GM12878 (cell line): Measurements from ENCODE around the gene LTB4R2. TPM values are rescaled to one million over a fixed set of nuclear protein-coding genes. Genes with fewer than 3 reads are reported as not detected.

Experiments
- ATAC-seq: fragments of 200-7000 bp; cut with Tn5 transposase; 3 replicates; pipeline ENCODE4 v1.9.1; 2020; ENCODE audit warnings: mild to moderate bottlenecking, moderate library complexity
- BruUV-seq: library from RNA; stranded (reverse); fragments of 400-500 nt; replicated peaks from 2 replicates; lab custom pipeline; 2021; lab: Mats Ljungman, UMichigan
- CTCF ChIA-PET: fragments of 300-600 bp; sonication (Branson Sonifier 250); formaldehyde crosslinking; extraction: SDS; loops from one replicate; lab custom pipeline; 2021; ENCODE audit warnings: inconsistent platforms; lab: Yijun Ruan, JAX
- POLR2A ChIA-PET: fragments of 350-600 bp; formaldehyde crosslinking; extraction: SDS; loops from one replicate; lab custom pipeline; 2021; ENCODE audit warnings: inconsistent platforms; lab: Charles Lee
- RAD21 ChIA-PET: fragments of 300-600 bp; sonication (Branson Sonifier 250); formaldehyde crosslinking; loops from one replicate; lab custom pipeline; 2023; ENCODE audit warnings: antibody characterized with exemption; ENCODE audit not compliant: unreplicated experiment; lab: Charles Lee
- SMC1A ChIA-PET: fragments of 300-600 bp; sonication (Branson Sonifier 250); formaldehyde crosslinking; loops from one replicate; lab custom pipeline; 2023; ENCODE audit not compliant: unreplicated experiment, uncharacterized antibody; lab: Charles Lee
- DNase-seq: peaks from one replicate; pipeline ENCODE4 v3.0.0-alpha.2; 2011; ENCODE audit warnings: low read depth, low spot score
- FAIRE-seq: peaks from 3 replicates; lab custom pipeline; 2011; peaks lifted over from hg19 to GRCh38; lab: Jason Lieb, UNC
- H2AFZ ChIP-seq: 2 replicates; pipeline ENCODE4 v1.6.0; 2011; ENCODE audit warnings: low read depth, low read length, control low read depth; ENCODE audit not compliant: control insufficient read depth
- H3K27ac ChIP-seq: 2 replicates; pipeline ENCODE4 v1.5.1; 2011; ENCODE audit warnings: control low read depth; ENCODE audit not compliant: control insufficient read depth, insufficient read depth
- H3K27me3 ChIP-seq, 2 experiments: replicated peaks in 1 of 2; 2 replicates each; pipeline versions ENCODE4 v1.6.0 to v1.6.1; 2011; ENCODE audit warnings: low read length in 1 of 2; ENCODE audit not compliant: control insufficient read depth in 2 of 2, insufficient read depth in 2 of 2
- H3K36me3 ChIP-seq, 2 experiments: 2 replicates each; pipeline ENCODE4 v1.5.1; 2011; ENCODE audit warnings: low read length in 1 of 2; ENCODE audit not compliant: control insufficient read depth in 2 of 2, insufficient read depth in 2 of 2
- H3K4me1 ChIP-seq: 2 replicates; pipeline ENCODE4 v1.6.1; 2011; ENCODE audit warnings: mild to moderate bottlenecking, low read length, moderate library complexity, mixed read lengths; ENCODE audit not compliant: control insufficient read depth, insufficient read depth
- H3K4me2 ChIP-seq: 2 replicates; pipeline ENCODE4 v1.6.0; 2011; ENCODE audit warnings: control low read depth; ENCODE audit not compliant: control insufficient read depth, insufficient read depth
- H3K4me3 ChIP-seq: fragments of 200-600 bp; sonication (generic); 2 replicates; pipeline ENCODE4 v1.5.1; 2016
- H3K79me2 ChIP-seq: 2 replicates; pipeline ENCODE4 v1.6.0; 2011; ENCODE audit warnings: low read length; ENCODE audit not compliant: control insufficient read depth, insufficient read depth
- H3K9ac ChIP-seq: 2 replicates; pipeline ENCODE4 v1.8.0; 2011; ENCODE audit warnings: low read length, control low read depth, mixed read lengths; ENCODE audit not compliant: control insufficient read depth, insufficient read depth
- H3K9me3 ChIP-seq: replicated peaks from 3 replicates; pipeline ENCODE4 v1.5.1; 2011; ENCODE audit warnings: mild to moderate bottlenecking, low read length; ENCODE audit not compliant: control insufficient read depth, insufficient read depth
- H4K20me1 ChIP-seq: 2 replicates; pipeline ENCODE4 v1.6.0; 2011; ENCODE audit not compliant: control insufficient read depth, insufficient read depth
- BHLHE40 ChIP-seq, 2 experiments: fragments of 450-650 bp in 1 of 2; IDR thresholded peaks; 2 replicates each; pipeline ENCODE4 v1.6.1; 2011 to 2017; ENCODE audit warnings: low read depth in 2 of 2, borderline replicate concordance in 1 of 2, improper control_type of control experiment in 1 of 2, low read length in 1 of 2, mild to moderate bottlenecking in 1 of 2
- MTA2 ChIP-seq: fragments of 450-650 bp; IDR thresholded peaks from 2 replicates; pipeline ENCODE4 v1.6.1; 2016; ENCODE audit warnings: low read depth, mild to moderate bottlenecking, moderate library complexity
- PRDM15 ChIP-seq: fragments of 450-650 bp; formaldehyde crosslinking; IDR thresholded peaks from 2 replicates; pipeline ENCODE4 v1.4.0; 2020; ENCODE audit warnings: mild to moderate bottlenecking, moderate library complexity
- RCOR1 ChIP-seq: conservative IDR thresholded peaks from 2 replicates; pipeline ENCODE4 v1.6.1; 2012; ENCODE audit warnings: low read depth, low read length, improper control_type of control experiment
- SRF ChIP-seq, 2 experiments: IDR thresholded peaks; 2 replicates each; pipeline ENCODE4 v1.6.1; 2011; ENCODE audit warnings: low read depth in 2 of 2, low read length in 2 of 2, mild to moderate bottlenecking in 1 of 2, moderate library complexity in 1 of 2
- TARDBP ChIP-seq: IDR thresholded peaks from 2 replicates; pipeline ENCODE4 v1.6.1; 2016; ENCODE audit warnings: borderline replicate concordance
- ZBTB40 ChIP-seq: fragments of 450-650 bp; IDR thresholded peaks from 2 replicates; pipeline ENCODE4 v1.6.1; 2016; ENCODE audit warnings: mild to moderate bottlenecking, moderate library complexity, borderline replicate concordance
- ZNF687 ChIP-seq: fragments of 450-650 bp; IDR thresholded peaks from 2 replicates; pipeline ENCODE4 v1.6.1; 2017; ENCODE audit warnings: mild to moderate bottlenecking, moderate library complexity
- WGBS: methylation state at CpG from one replicate; pipeline ENCODE4 v1.1.6; 2016; ENCODE audit warnings: low lambda C conversion rate; ENCODE audit not compliant: insufficient replicate concordance, insufficient coverage; ENCODE audit errors: missing lambda C conversion rate; 5-methylcytosine and 5-hydroxymethylcytosine counted together
- in situ Hi-C: fragments of 300-500 bp; cut with MboI; formaldehyde crosslinking; loops from 9 replicates; pipeline ENCODE4 v1.14.3; 2018; ENCODE audit warnings: mixed read lengths
- intact Hi-C: fragments of 100-400 bp; cut with micrococcal nuclease; formaldehyde crosslinking; loops from one replicate; pipeline ENCODE4 v1.14.2; 2022; ENCODE audit not compliant: unreplicated experiment
- polyA plus RNA-seq, 11 experiments: library from polyadenylated mRNA; depleted of rRNA in 4 of 11; unstranded in 6 of 11; stranded (reverse) in 5 of 11; fragments of >200 nt; fragmentation: Nextera tagmentation in 4 of 11; fragmentation: Illumina TruSeq in 1 of 11; extraction: Ambion mirVana in 4 of 11; extraction: Trizol in 1 of 11; gene quantifications; 1 replicate in 1 of 11; 2 replicates in 10 of 11; pipeline versions ENCODE4 v1.2.1 to v1.2.3, GENCODE V29; 2011 to 2016; ENCODE audit warnings: inconsistent platforms in 2 of 11, missing spikeins in 2 of 11, low read depth in 1 of 11
- total RNA-seq, 4 experiments: library from RNA; depleted of rRNA in 3 of 4; stranded (reverse); fragments of >200 nt in 3 of 4; fragmentation: Illumina TruSeq in 1 of 4; extraction: Trizol in 1 of 4; gene quantifications; 2 replicates each; pipeline versions ENCODE4 v1.2.1 to v1.2.3, GENCODE V29; 2013 to 2021

The LTB4R2 gene
- total and polyA plus RNA-seq, 10 of the 15 experiments (the other 5 are each of a cell fraction or from before 2014, with no cell fraction given) = 0.06 to 16.0 (median 2.6) TPM

- WGBS = 82% methylated on average over 20 of the region's 20 CpGs
- TF ChIP-seq ZBTB40 (no peak), BHLHE40 (IDR thresholded peaks at IDR 0.05; ENCODE audit: borderline replicate concordance in 1 of 2, low read depth in 2 of 2, low read length in 1 of 2) (no peak), SRF (IDR thresholded peaks at IDR 0.05; ENCODE audit: low read depth in 2 of 2, low read length in 2 of 2) (no peak), ZNF687 (no peak), TARDBP (no peak), MTA2 (no peak), RCOR1 (no peak), PRDM15 (CRISPR knock-in tag) (no peak)
Observed at GRCh38 chr14:24261256-24261968, 48.5 kb upstream of the LTB4R2 start.

More at GRCh38 chr14:24261256-24261968, 48.5 kb upstream of the LTB4R2 start:
- Histone ChIP-seq H3K4me2 (no peak overlapping the region), H3K27ac (no peak overlapping the region), H3K27me3 (no peaks in the 10 kb centered on the region), H2AFZ (no peak overlapping the region), H4K20me1 (no peaks in the 10 kb centered on the region), H3K79me2 (no peaks in the 10 kb centered on the region), H3K4me1 (no peaks in the 10 kb centered on the region), H3K9me3 (no peaks in the 10 kb centered on the region), H3K9ac (no peak overlapping the region), H3K4me3 (no peak overlapping the region), H3K36me3 (no peaks in the 10 kb centered on the region; a peak in 2 of 4 replicates)
- BruUV-seq = no TSS peak
- ChIA-PET RAD21 (interaction anchor here (1.0 kb wide), 1 partner anchor 18 kb away, joined by 6 read pairs; no protein-coding TSS in a partner anchor), SMC1A (no interaction called here), POLR2A (no interaction called here), CTCF (interaction anchor here (0.9 to 2.1 kb wide), 4 partner anchors 10 to 47 kb away, joined by 3 to 10 read pairs (median 4); partner anchors contain the start of genes CIDEB and RABGGTA)
- no peak for FAIRE-seq
- no peak for DNase-seq
- intact Hi-C loops (no loop called here), in situ Hi-C loops (no loop called here)
- ATAC-seq = no peak
